Activated T-helper 1 cell treated with anti-CD3 and anti-CD28 coated beads, Interleukin-12 subunit alpha, Interleukin-12 subunit beta, Interleukin-2, Interleukin-4 antibody, amounts not matched to agents 30 ng/mL and 10 ng/mL and 1 ng/mL, durations not matched to agents 14 hours and 24 hours and 36 hours (primary cell): ENCODE results near the gene CCNT1. TPM values are rescaled to one million over a fixed set of nuclear protein-coding genes. Genes with fewer than 3 reads are reported as not detected.
"Not testable (repeated sequence)": the region's sequence is repeated elsewhere in the genome, so short reads cannot be mapped to it uniquely, and the experiment has no call there.

Source experiments
- DNase-seq: peaks from one replicate; pipeline ENCODE4 v3.0.0; 2021; ENCODE audit warnings: low spot score
- H3K27ac Mint-ChIP-seq: one replicate; pipeline ENCODE4 v1.8.0; 2021; ENCODE audit warnings: mild to moderate bottlenecking, mixed read lengths
- H3K27me3 Mint-ChIP-seq: one replicate; pipeline ENCODE4 v1.8.0; 2022; ENCODE audit warnings: mild to moderate bottlenecking, moderate library complexity, mixed read lengths; ENCODE audit not compliant: insufficient read depth
- H3K36me3 Mint-ChIP-seq: one replicate; pipeline ENCODE4 v1.8.0; 2021; ENCODE audit warnings: low read depth, mixed read lengths
- H3K4me1 Mint-ChIP-seq: one replicate; pipeline ENCODE4 v1.8.0; 2021; ENCODE audit warnings: low read depth, mixed read lengths
- H3K4me3 Mint-ChIP-seq: one replicate; pipeline ENCODE4 v1.8.0; 2021; ENCODE audit warnings: mild to moderate bottlenecking, moderate library complexity, mixed read lengths
- H3K9me3 Mint-ChIP-seq: one replicate; pipeline ENCODE4 v1.8.0; 2021; ENCODE audit warnings: mixed read lengths
- intact Hi-C: fragments of 100-400 bp; cut with micrococcal nuclease; formaldehyde crosslinking; loops from one replicate; pipeline ENCODE4 v1.15.1; 2024
- total RNA-seq: library from RNA; stranded (reverse); gene quantifications from 2 replicates; pipeline ENCODE4 v1.2.3, GENCODE V29; 2022

Gene CCNT1
- total RNA-seq, 1 donor from 2014 or later: 67.2 TPM

DNA sequence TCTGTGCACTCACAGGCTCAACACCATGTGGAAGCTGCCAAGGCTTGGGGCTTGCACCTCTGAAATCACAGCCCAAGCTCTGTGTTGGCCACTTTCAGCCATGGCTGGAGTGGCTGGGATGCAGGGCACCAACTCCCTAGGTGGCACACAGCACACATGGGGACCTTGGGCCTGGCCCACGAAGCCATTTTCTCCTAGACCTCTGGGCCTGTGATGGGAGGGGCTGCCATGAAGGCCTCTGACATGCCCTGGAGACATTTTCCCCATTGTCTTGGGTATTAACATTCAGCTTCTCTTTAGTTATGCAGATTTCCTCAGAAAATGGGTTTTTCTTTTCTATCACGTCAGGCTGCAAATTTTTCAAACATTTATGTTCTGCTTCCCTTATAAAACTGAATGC, 3.7 kb upstream of the CCNT1 start:
- H3K27me3 Mint-ChIP-seq, H3K4me3 Mint-ChIP-seq, H3K27ac Mint-ChIP-seq, intact Hi-C loops, DNase-seq: not testable (repeated sequence)
- peaks cover 16% of the 10 kb centered on the region for H3K36me3 Mint-ChIP-seq
- peaks cover 22% of the 10 kb centered on the region for H3K4me1 Mint-ChIP-seq
- H3K9me3 Mint-ChIP-seq: peaks cover 23% of the 10 kb centered on the region

DNA sequence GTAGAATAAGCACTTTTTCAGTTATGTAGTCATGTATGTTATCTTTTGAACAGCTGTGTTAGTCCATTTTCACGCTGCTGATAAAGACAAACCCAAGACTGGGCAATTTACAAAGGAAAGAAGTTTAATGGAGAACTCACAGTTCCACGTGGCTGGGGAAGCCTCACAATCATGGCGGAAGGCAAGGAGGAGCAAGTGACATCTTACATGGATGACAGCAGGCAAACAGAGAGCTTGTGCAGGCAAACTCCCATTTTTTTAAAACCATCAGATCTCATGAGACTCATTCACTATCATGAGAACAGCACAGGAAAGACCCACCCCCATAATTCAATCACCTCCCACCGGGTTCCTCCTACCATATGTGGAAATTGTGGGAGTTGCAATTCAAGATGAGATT, 2.5 kb upstream of the CCNT1 start:
- not testable (repeated sequence) for H3K27me3 Mint-ChIP-seq
- peaks cover 23% of the 10 kb centered on the region for H3K9me3 Mint-ChIP-seq

DNA sequence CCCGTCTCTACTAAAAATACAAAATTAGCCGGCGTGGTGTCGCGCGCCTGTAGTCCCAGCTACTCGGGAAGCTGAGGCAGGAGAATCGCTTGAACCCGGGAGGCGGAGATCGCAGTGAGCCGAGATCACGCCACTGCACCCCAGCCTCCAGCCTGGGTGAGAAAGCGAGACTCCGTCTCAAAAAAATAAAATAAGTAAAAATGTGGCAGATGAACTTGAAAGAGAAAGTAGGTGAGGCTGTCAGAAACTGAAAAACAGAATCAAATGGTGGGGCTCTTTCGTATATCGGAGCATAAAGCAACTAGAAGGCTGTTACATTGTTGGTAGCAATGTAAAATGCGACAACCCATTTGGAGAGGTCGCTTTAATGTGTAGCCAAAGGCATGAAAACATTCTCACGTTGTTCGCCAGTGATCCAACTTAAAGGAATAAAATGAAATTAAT, 767 bp upstream of the CCNT1 start:
- peaks cover 33% of the 10 kb centered on the region for H3K36me3 Mint-ChIP-seq
- no peak for DNase-seq
- intact Hi-C loops: loop anchor here (1.0 to 10.0 kb wide), 4 partner anchors 135 to 1012 kb away; partner anchors contain the start of genes DDX23, RPAP3 and SENP1
- H3K9me3 Mint-ChIP-seq: peaks cover 23% of the 10 kb centered on the region
- no peaks in the 10 kb centered on the region for H3K27me3 Mint-ChIP-seq
- H3K4me1 Mint-ChIP-seq: peaks cover 43% of the 10 kb centered on the region
- peak overlapping the region; percentile 90 for H3K4me3 Mint-ChIP-seq
- peak overlapping the region; percentile 93 for H3K27ac Mint-ChIP-seq

More for the DNA sequence above, 2.5 kb upstream of the CCNT1 start:
- not testable (repeated sequence) for H3K4me3 Mint-ChIP-seq, H3K27ac Mint-ChIP-seq, DNase-seq
- intact Hi-C loops: loop anchor here (10.0 kb wide), 1 partner anchor 1014 kb away; the partner anchor contains the start of gene RPAP3
- H3K36me3 Mint-ChIP-seq: peaks cover 24% of the 10 kb centered on the region
- peaks cover 33% of the 10 kb centered on the region for H3K4me1 Mint-ChIP-seq

DNA sequence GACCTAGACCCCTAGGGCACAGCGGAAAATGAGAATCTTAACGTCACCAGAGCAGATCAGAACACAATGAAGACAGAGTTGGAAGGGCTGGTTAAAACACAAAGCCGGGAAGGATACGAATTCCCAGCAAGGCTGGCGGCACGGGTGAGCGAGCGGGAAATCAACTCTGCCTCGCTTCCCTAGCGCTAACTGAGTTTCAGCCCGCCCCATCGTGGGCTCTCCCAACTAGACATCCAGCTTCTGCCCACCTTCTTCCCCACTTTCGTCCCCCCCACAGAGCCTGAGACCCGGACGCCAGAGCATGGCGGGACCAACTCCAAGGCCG, 377 bp downstream of the CCNT1 start:
- peaks cover 43% of the 10 kb centered on the region for H3K4me1 Mint-ChIP-seq
- peak overlapping the region; percentile 93 for H3K27ac Mint-ChIP-seq
- H3K9me3 Mint-ChIP-seq: peaks cover 22% of the 10 kb centered on the region
- intact Hi-C loops: loop anchor here (1.0 to 10.0 kb wide), 10 partner anchors 34 to 1011 kb away; partner anchors contain the start of genes ASB8, CACNB3, KANSL2 and RND1
- no peak for DNase-seq
- H3K4me3 Mint-ChIP-seq: peak overlapping the region; percentile 90
- no peaks in the 10 kb centered on the region for H3K27me3 Mint-ChIP-seq
- peaks cover 37% of the 10 kb centered on the region for H3K36me3 Mint-ChIP-seq

DNA sequence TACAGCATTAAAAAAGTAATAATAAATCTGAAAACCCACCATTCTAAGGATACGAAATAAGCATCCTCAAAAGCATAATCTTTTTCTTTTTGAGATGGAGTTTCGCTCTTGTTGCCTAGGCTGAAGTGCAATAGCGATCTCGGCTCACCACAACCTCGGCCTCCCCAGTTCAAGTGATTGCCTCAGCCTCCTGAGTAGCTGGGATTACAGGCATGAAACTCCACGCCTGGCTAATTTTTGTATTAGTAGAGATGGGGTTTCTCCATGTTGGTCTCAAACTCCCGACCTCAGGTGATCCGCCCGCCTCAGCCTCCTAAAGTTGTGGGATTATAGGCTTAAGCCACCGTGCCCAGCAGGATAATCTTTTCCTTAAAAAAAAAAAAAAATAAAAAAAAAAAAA, 4.3 kb downstream of the CCNT1 start:
- intact Hi-C loops: loop anchor here (10.0 kb wide), 1 partner anchor 1007 kb away; the partner anchor contains the start of gene RPAP3
- no peak overlapping the region for H3K4me3 Mint-ChIP-seq
- no peak for DNase-seq
- no peak overlapping the region for H3K27ac Mint-ChIP-seq
- H3K9me3 Mint-ChIP-seq: no peaks in the 10 kb centered on the region
- peaks cover 35% of the 10 kb centered on the region for H3K36me3 Mint-ChIP-seq
- peaks cover 49% of the 10 kb centered on the region for H3K4me1 Mint-ChIP-seq
- no peaks in the 10 kb centered on the region for H3K27me3 Mint-ChIP-seq

DNA sequence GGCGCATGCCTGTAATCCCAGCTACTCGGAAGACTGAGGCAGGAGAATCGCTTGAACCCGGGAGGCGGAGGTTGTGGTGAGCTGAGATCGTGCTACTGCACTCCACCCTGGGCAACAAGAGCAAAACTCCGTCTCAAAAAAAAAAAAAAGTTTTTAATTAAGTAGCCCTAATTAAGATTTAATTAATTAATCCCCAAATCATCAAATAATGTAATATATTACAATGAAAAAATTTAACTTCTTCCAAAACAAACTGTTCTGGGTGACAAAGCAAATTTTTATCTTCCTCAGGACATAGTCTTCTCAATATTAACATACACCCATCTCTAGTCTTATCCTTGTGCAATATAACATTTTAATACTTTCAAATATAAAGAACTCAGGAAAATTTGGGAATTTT, 17.7 kb downstream of the CCNT1 start:
- Mint-ChIP-seq H3K36me3 (peaks cover 42% of the 10 kb centered on the region), H3K4me1 (peaks cover 18% of the 10 kb centered on the region)
- H3K4me3 Mint-ChIP-seq, H3K9me3 Mint-ChIP-seq, H3K27ac Mint-ChIP-seq, H3K27me3 Mint-ChIP-seq, DNase-seq: not testable (repeated sequence)
- intact Hi-C loops: loop anchor here (2.0 kb wide), 1 partner anchor 16 kb away; the partner anchor contains the start of gene KANSL2

DNA sequence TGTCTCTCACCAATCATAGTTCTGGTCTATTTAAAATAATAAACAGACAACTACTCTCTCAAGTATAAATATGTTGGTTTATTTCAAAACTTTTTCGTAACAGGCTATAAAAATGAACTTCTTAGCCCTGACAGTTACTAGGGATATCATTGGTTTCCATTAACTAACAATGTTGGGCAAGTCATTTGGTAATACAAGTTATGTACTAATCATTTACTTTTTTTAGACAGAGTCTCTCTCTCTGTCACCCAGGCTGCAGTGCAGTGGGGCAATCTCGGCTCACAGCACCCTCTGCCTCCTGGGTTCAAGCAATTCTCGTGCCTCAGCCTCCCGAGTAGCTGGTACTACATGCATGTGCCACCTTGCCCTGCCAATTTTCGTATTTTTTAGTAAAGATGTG, 19.9 kb downstream of the CCNT1 start:
- intact Hi-C loops: no loop called here
- no peaks in the 10 kb centered on the region for H3K9me3 Mint-ChIP-seq
- H3K4me3 Mint-ChIP-seq: no peak overlapping the region
- DNase-seq: no peak
- peaks cover 57% of the 10 kb centered on the region for H3K36me3 Mint-ChIP-seq
- H3K4me1 Mint-ChIP-seq: peaks cover 18% of the 10 kb centered on the region
- H3K27me3 Mint-ChIP-seq: no peaks in the 10 kb centered on the region
- no peak overlapping the region for H3K27ac Mint-ChIP-seq

DNA sequence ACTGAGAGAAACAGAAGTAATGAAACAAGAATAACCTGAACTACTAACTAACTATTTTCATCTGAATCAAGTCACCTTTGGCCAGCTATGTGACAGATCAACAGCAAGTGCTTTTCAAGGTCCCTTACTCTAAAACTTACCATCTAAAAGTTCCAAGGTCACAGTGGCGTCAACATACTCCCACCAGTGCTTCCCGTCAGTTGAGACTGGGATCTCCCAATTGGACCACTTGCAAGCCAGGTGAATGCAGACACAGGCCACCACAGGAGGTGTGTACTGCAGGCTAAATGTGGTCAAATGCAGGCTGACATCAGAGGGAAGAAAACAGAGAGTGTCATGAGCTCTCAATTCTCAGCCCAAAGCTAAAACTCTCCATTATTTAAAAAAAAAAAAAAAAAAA, 20.6 kb downstream of the CCNT1 start:
- Mint-ChIP-seq H3K4me1 (peaks cover 23% of the 10 kb centered on the region), H3K9me3 (no peaks in the 10 kb centered on the region), H3K36me3 (peaks cover 60% of the 10 kb centered on the region), H3K27ac (no peak overlapping the region), H3K27me3 (no peaks in the 10 kb centered on the region), H3K4me3 (no peak overlapping the region)
- no peak for DNase-seq
- intact Hi-C loops: no loop called here

DNA sequence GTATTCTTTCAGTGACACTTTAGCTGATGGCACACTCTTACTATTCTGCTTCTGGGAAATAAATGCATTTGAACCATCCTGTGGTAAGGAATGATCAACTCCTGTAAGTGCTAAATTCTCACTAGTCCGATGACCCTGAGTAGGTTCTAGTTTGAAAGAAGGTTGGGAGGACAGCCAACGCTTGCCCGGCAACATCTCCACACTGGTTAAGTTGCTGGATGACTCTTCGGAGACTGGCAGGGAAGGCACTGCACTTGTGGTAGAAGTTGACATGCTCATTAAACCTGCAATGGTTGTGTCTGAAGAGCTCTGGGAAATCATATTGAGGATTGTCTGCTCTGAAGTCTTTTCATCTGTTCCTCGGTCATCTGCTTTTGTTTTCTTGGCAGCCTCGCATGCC, 22.5 kb downstream of the CCNT1 start:
- Mint-ChIP-seq H3K4me3 (no peak overlapping the region), H3K4me1 (peaks cover 13% of the 10 kb centered on the region), H3K27me3 (no peaks in the 10 kb centered on the region), H3K27ac (no peak overlapping the region), H3K36me3 (peaks cover 52% of the 10 kb centered on the region), H3K9me3 (no peaks in the 10 kb centered on the region)
- intact Hi-C loops: no loop called here
- no peak for DNase-seq

DNA sequence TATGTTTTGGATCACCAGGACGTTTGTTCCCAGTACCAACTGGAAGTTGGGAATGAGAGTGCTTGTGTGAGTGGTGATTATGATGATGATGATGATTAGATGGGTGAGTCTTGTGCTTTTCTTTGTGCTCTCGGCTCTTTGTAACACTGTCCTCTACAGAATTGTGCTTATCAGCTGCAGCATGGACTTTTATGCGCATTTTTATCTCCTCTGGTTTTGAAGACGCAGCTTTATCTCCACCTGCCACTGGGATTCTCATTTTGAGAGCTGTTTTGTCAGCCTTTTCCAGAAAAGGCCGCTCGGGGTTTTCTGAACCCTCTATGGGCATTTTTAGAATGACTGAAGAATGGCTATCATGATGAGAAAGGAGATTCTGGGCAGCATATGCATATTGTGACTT, 22.9 kb downstream of the CCNT1 start:
- intact Hi-C loops: no loop called here
- no peak overlapping the region for H3K27ac Mint-ChIP-seq
- H3K9me3 Mint-ChIP-seq: no peaks in the 10 kb centered on the region
- H3K4me1 Mint-ChIP-seq: peaks cover 13% of the 10 kb centered on the region
- no peak overlapping the region for H3K4me3 Mint-ChIP-seq
- no peaks in the 10 kb centered on the region for H3K27me3 Mint-ChIP-seq
- no peak for DNase-seq
- peaks cover 57% of the 10 kb centered on the region for H3K36me3 Mint-ChIP-seq

DNA sequence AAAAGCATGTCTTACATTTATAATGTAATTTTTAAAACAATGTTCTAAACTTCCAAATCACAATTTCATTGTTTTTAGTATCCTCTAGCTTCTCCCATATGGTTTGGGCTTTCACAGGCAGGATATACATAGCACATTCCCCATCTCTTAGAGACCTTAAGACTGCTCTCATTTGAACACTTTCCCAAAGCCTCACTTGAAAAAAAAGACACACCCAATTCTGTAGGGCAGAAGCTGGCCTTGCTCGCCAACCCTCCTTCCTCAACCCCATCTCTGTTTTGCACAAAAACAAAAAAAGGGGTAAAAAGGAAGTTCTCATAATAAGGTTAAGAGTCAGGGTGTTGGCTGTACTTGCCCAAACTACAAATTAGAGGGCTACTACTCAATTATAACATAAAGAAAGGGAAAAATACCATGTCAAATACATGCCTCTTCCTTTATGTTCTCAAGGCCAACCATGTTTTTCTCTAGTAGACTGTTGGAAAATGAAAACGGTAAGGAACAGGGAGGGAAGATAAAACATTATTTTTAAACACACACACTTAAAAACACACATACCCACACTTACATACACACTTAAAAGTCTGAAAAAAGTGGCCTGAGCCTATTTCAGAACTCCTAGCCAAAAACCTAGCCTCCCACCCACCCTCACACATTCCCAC, 24.6 kb downstream of the CCNT1 start:
- no peak overlapping the region for H3K4me3 Mint-ChIP-seq
- DNase-seq: no peak
- peaks cover 13% of the 10 kb centered on the region for H3K4me1 Mint-ChIP-seq
- intact Hi-C loops: no loop called here
- peaks cover 60% of the 10 kb centered on the region for H3K36me3 Mint-ChIP-seq
- H3K27ac Mint-ChIP-seq: no peak overlapping the region
- no peaks in the 10 kb centered on the region for H3K27me3 Mint-ChIP-seq
- H3K9me3 Mint-ChIP-seq: no peaks in the 10 kb centered on the region

DNA sequence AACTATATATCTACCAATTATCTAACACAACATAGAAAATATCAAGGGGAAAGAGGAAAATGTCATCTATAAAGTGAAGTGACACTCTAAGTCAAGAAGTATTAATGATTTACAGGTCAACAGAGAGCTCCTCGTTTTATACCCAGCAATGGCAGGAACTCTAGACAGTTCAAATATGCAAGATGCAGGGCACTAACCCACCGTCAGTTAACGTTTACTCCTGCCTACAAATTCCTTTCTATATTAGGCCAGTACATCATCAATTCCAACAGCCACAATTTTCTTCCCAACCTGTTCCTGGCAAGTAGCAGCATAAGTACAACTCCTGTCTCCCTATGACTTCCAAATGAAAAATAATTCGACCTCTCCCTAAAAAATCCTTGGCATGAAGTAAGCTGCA, 25.5 kb downstream of the CCNT1 start:
- Mint-ChIP-seq H3K27me3 (no peaks in the 10 kb centered on the region), H3K4me1 (peaks cover 13% of the 10 kb centered on the region), H3K9me3 (no peaks in the 10 kb centered on the region), H3K27ac (no peak overlapping the region), H3K4me3 (no peak overlapping the region), H3K36me3 (peaks cover 60% of the 10 kb centered on the region)
- no peak for DNase-seq
- intact Hi-C loops: no loop called here

DNA sequence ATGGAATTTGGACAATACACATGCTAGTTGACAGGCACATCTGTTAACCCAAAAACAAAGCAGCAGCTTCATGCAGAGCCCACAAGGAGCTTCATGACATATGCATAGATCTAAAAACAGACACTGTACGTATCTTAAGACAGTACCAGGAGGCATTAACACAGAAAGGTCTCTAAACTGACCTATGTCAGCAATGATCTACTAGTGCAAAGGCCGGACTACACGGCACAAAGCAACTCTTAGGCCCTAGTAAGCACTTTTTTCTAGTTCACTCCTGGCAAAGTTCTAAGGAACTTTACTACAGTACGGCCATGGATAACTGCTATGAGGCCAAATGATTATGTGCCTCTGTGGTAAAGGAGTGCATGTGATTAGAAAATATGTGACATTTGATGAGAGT, 26.1 kb downstream of the CCNT1 start:
- Mint-ChIP-seq H3K4me3 (no peak overlapping the region), H3K27ac (no peak overlapping the region), H3K4me1 (peaks cover 9% of the 10 kb centered on the region), H3K36me3 (peaks cover 56% of the 10 kb centered on the region), H3K27me3 (no peaks in the 10 kb centered on the region), H3K9me3 (no peaks in the 10 kb centered on the region)
- intact Hi-C loops: no loop called here
- DNase-seq: no peak
